ENCODE data around the gene GPA33.

Gene GPA33

GRCh38 chr1:167107456-167107855, 17.3 kb upstream of the GPA33 start:
- Mint-ChIP-seq H3K4me3 (no peak overlapping the region), H3K36me3 (ENCODE audit: low read depth) (no peaks in the 10 kb centered on the region), H3K9me3 (peaks cover 5% of the 10 kb centered on the region), H3K4me1 (peaks cover 16% of the 10 kb centered on the region), H3K27me3 (ENCODE audit: low read depth) (no peaks in the 10 kb centered on the region), H3K27ac (no peak overlapping the region)
- TF ChIP-seq CTCF (IDR thresholded peaks at IDR 0.05; ENCODE audit: unreplicated experiment in 3 of 3): no peak

DNA sequence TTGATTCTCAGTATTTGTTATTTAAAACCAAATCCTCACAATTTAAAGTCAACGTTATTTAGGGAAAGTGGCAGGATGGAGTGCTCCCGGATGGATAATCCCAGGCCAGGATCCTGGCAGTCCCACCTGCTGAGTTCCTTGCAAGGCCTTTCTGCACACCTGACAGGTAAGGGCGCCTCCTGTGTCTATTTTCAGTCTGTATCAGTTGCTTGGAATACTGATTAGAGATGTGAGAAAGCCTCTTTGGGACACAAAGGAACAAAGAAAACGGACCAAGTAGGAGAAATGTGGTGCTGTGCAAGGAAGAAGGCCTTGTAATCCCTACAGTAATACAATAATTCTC, 15.9 kb upstream of the GPA33 start:
- Mint-ChIP-seq H3K4me3 (no peak overlapping the region), H3K27me3 (ENCODE audit: low read depth) (no peaks in the 10 kb centered on the region), H3K36me3 (ENCODE audit: low read depth) (no peaks in the 10 kb centered on the region), H3K4me1 (peaks cover 16% of the 10 kb centered on the region), H3K9me3 (peaks cover 5% of the 10 kb centered on the region), H3K27ac (no peak overlapping the region)
- TF ChIP-seq CTCF (IDR thresholded peaks at IDR 0.05; ENCODE audit: unreplicated experiment in 3 of 3): no peak

GRCh38 chr1:167105271-167106118, 15.3 kb upstream of the GPA33 start:
- TF ChIP-seq CTCF (IDR thresholded peaks at IDR 0.05; ENCODE audit: unreplicated experiment in 3 of 3): no peak
- no peaks in the 10 kb centered on the region for H3K36me3 Mint-ChIP-seq (ENCODE audit: low read depth)
- peaks cover under 1% of the 10 kb centered on the region for H3K9me3 Mint-ChIP-seq
- H3K27ac Mint-ChIP-seq: no peak overlapping the region
- no peak overlapping the region for H3K4me3 Mint-ChIP-seq
- no peaks in the 10 kb centered on the region for H3K27me3 Mint-ChIP-seq (ENCODE audit: low read depth)
- peaks cover 16% of the 10 kb centered on the region for H3K4me1 Mint-ChIP-seq

GRCh38 chr1:167104256-167104633, 14.1 kb upstream of the GPA33 start:
- TF ChIP-seq CTCF (IDR thresholded peaks at IDR 0.05; ENCODE audit: unreplicated experiment in 3 of 3): no peak
- Mint-ChIP-seq H3K4me1 (peaks cover 16% of the 10 kb centered on the region), H3K9me3 (no peaks in the 10 kb centered on the region)

GRCh38 chr1:167102906-167103573, 12.9 kb upstream of the GPA33 start:
- Mint-ChIP-seq H3K4me1 (peaks cover 16% of the 10 kb centered on the region), H3K9me3 (no peaks in the 10 kb centered on the region), H3K27ac (no peak overlapping the region), H3K27me3 (ENCODE audit: low read depth) (no peaks in the 10 kb centered on the region), H3K4me3 (no peak overlapping the region), H3K36me3 (ENCODE audit: low read depth) (no peaks in the 10 kb centered on the region)
- no peak for TF ChIP-seq CTCF (IDR thresholded peaks at IDR 0.05; ENCODE audit: unreplicated experiment in 3 of 3)

More at GRCh38 chr1:167104256-167104633, 14.1 kb upstream of the GPA33 start:
- no peaks in the 10 kb centered on the region for H3K27me3 Mint-ChIP-seq (ENCODE audit: low read depth)
- H3K36me3 Mint-ChIP-seq (ENCODE audit: low read depth): no peaks in the 10 kb centered on the region
- H3K27ac Mint-ChIP-seq: no peak overlapping the region
- H3K4me3 Mint-ChIP-seq: no peak overlapping the region
